ENCODE data around the gene CFAP77. TPM values are rescaled to one million over a fixed set of nuclear protein-coding genes. Genes with fewer than 3 reads are reported as not detected.
"Not testable (repeated sequence)": the region's sequence is repeated elsewhere in the genome, so short reads cannot be mapped to it uniquely, and the experiment has no call there.

Gene CFAP77
- total and polyA plus RNA-seq, 7 experiments from 2014 or later: not detected

GRCh38 chr9:132564526-132564925, 154.5 kb downstream of the CFAP77 start:
- Histone ChIP-seq H3K4me1 (ENCODE audit: control insufficient read depth in 2 of 2, insufficient read depth in 2 of 2, low read length in 2 of 2) (no peaks in the 10 kb centered on the region), H3K36me3 (ENCODE audit: control insufficient read depth in 2 of 3, insufficient read depth in 3 of 3, low read length in 3 of 3) (no peaks in the 10 kb centered on the region), H3K4me3 (ENCODE audit: low read length) (no peak overlapping the region), H3K27ac (ENCODE audit: low read depth, low read length) (no peak overlapping the region), H3K27me3 (ENCODE audit: control insufficient read depth in 2 of 2, insufficient read depth in 2 of 2, low read length in 2 of 2) (no peaks in the 10 kb centered on the region), H3K9me3 (ENCODE audit: control insufficient read depth in 2 of 3, low read length in 3 of 3) (peaks cover 0 to under 1% (median 0%) of the 10 kb centered on the region in 3 experiments)
- Mint-ChIP-seq H3K27ac (no peak overlapping the region), H3K4me3 (no peak overlapping the region), H3K36me3 (peaks cover 0 to 13% (median 2%) of the 10 kb centered on the region in 5 donors), H3K9me3 (peaks cover 0 to 5% (median 2%) of the 10 kb centered on the region in 11 donors), H3K27me3 (peaks cover 14 to 29% (median 20%) of the 10 kb centered on the region in 5 donors), H3K4me1 (no peaks in the 10 kb centered on the region)
- intact Hi-C loops (cut with micrococcal nuclease): no loop called here
- DNase-seq (no peak), ATAC-seq (no peak)
- ChIA-PET POLR2A (no interaction called here), CTCF (interaction anchor here (0.9 kb wide), 1 partner anchor 56 kb away, joined by 3 read pairs; no protein-coding TSS in a partner anchor)

GRCh38 chr9:132568787-132569186, 158.8 kb downstream of the CFAP77 start:
- H3K4me1 Mint-ChIP-seq; H3K9me3 Mint-ChIP-seq; H3K27me3 ChIP-seq (ENCODE audit: control insufficient read depth in 2 of 2, insufficient read depth in 2 of 2, low read length in 2 of 2); CTCF ChIA-PET; H3K27ac ChIP-seq (ENCODE audit: low read depth, low read length); H3K9me3 ChIP-seq (ENCODE audit: control insufficient read depth in 2 of 3, low read length in 3 of 3); H3K36me3 ChIP-seq (ENCODE audit: control insufficient read depth in 2 of 3, insufficient read depth in 3 of 3, low read length in 3 of 3); H3K4me3 Mint-ChIP-seq; H3K27ac Mint-ChIP-seq; POLR2A ChIA-PET; H3K4me3 ChIP-seq (ENCODE audit: low read length); ATAC-seq; intact Hi-C loops (cut with micrococcal nuclease); DNase-seq; H3K4me1 ChIP-seq (ENCODE audit: control insufficient read depth in 2 of 2, insufficient read depth in 2 of 2, low read length in 2 of 2): not testable (repeated sequence)
- Mint-ChIP-seq H3K36me3 (peaks cover 0 to 11% (median 0%) of the 10 kb centered on the region in 5 donors), H3K27me3 (peaks cover 10 to 24% (median 20%) of the 10 kb centered on the region in 5 donors)

- ChIA-PET CTCF (interaction anchor here (0.7 kb wide), 1 partner anchor 9 kb away, joined by 3 read pairs; no protein-coding TSS in a partner anchor), POLR2A (no interaction called here)
- H3K27me3 ChIP-seq (ENCODE audit: control insufficient read depth in 2 of 2, insufficient read depth in 2 of 2, low read length in 2 of 2): peaks cover 0 to 8% of the 10 kb centered on the region in 2 donors
These were observed 162.0 kb downstream of the CFAP77 start for GRCh38 chr9:132571806-132572600.

GRCh38 chr9:132572921-132573320, 162.9 kb downstream of the CFAP77 start:
- H3K4me1 Mint-ChIP-seq: peaks cover 0 to 2% (median 0%) of the 10 kb centered on the region in 7 donors
- no peak for DNase-seq
- Histone ChIP-seq H3K9me3 (ENCODE audit: control insufficient read depth in 2 of 3, low read length in 3 of 3) (no peaks in the 10 kb centered on the region), H3K4me1 (ENCODE audit: control insufficient read depth in 2 of 2, insufficient read depth in 2 of 2, low read length in 2 of 2) (no peaks in the 10 kb centered on the region), H3K27me3 (ENCODE audit: control insufficient read depth in 2 of 2, insufficient read depth in 2 of 2, low read length in 2 of 2) (peaks cover 0 to 15% of the 10 kb centered on the region in 2 donors), H3K27ac (ENCODE audit: low read depth, low read length) (no peak overlapping the region), H3K36me3 (ENCODE audit: control insufficient read depth in 2 of 3, insufficient read depth in 3 of 3, low read length in 3 of 3) (no peaks in the 10 kb centered on the region), H3K4me3 (ENCODE audit: low read length) (no peak overlapping the region)
- no peak for ATAC-seq
- H3K4me3 Mint-ChIP-seq: no peak overlapping the region
- peaks cover 0 to 1% (median 0%) of the 10 kb centered on the region in 11 donors for H3K9me3 Mint-ChIP-seq
- POLR2A ChIA-PET: no interaction called here
- CTCF ChIA-PET: no interaction called here
- H3K27ac Mint-ChIP-seq: no peak overlapping the region
- intact Hi-C loops (cut with micrococcal nuclease): no loop called here
- H3K27me3 Mint-ChIP-seq: peaks cover 32 to 52% (median 43%) of the 10 kb centered on the region in 5 donors
- H3K36me3 Mint-ChIP-seq: peaks cover 0 to 9% (median 1%) of the 10 kb centered on the region in 5 donors

More at GRCh38 chr9:132571806-132572600, 162.0 kb downstream of the CFAP77 start:
- peaks cover 0 to 12% (median 9%) of the 10 kb centered on the region in 5 donors for H3K36me3 Mint-ChIP-seq
- Histone ChIP-seq H3K27ac (ENCODE audit: low read depth, low read length) (no peak overlapping the region), H3K4me1 (ENCODE audit: control insufficient read depth in 2 of 2, insufficient read depth in 2 of 2, low read length in 2 of 2) (no peaks in the 10 kb centered on the region), H3K36me3 (ENCODE audit: control insufficient read depth in 2 of 3, insufficient read depth in 3 of 3, low read length in 3 of 3) (no peaks in the 10 kb centered on the region), H3K4me3 (ENCODE audit: low read length) (no peak overlapping the region), H3K9me3 (ENCODE audit: control insufficient read depth in 2 of 3, low read length in 3 of 3) (no peaks in the 10 kb centered on the region)
- H3K27ac Mint-ChIP-seq: no peak overlapping the region
- H3K9me3 Mint-ChIP-seq: peaks cover 0 to 2% (median 0%) of the 10 kb centered on the region in 11 donors
- intact Hi-C loops (cut with micrococcal nuclease): no loop called here
- no peak overlapping the region for H3K4me3 Mint-ChIP-seq
- DNase-seq (no peak), ATAC-seq (no peak)
- H3K27me3 Mint-ChIP-seq: peaks cover 23 to 43% (median 36%) of the 10 kb centered on the region in 5 donors
- H3K4me1 Mint-ChIP-seq: peaks cover 0 to 2% (median 0%) of the 10 kb centered on the region in 7 donors

GRCh38 chr9:132575005-132575609, 165.1 kb downstream of the CFAP77 start:
- H3K9me3 ChIP-seq (ENCODE audit: control insufficient read depth in 2 of 3, low read length in 3 of 3): no peaks in the 10 kb centered on the region
- no peak overlapping the region for H3K4me3 ChIP-seq (ENCODE audit: low read length)
- H3K27ac Mint-ChIP-seq: no peak overlapping the region
- H3K4me3 Mint-ChIP-seq: no peak overlapping the region
- H3K36me3 ChIP-seq (ENCODE audit: control insufficient read depth in 2 of 3, insufficient read depth in 3 of 3, low read length in 3 of 3): no peaks in the 10 kb centered on the region
- H3K27ac ChIP-seq (ENCODE audit: low read depth, low read length): no peak overlapping the region
- ChIA-PET POLR2A (no interaction called here), CTCF (no interaction called here)
- H3K36me3 Mint-ChIP-seq: peaks cover 0 to 9% (median 0%) of the 10 kb centered on the region in 5 donors
- H3K9me3 Mint-ChIP-seq: peaks cover 0 to 2% (median 0%) of the 10 kb centered on the region in 11 donors
- intact Hi-C loops (cut with micrococcal nuclease): loop anchor here in 1 of 2 donors (1.0 to 5.0 kb wide), 2 partner anchors 68 to 164 kb away; no protein-coding TSS in a partner anchor
- no peaks in the 10 kb centered on the region for H3K4me1 ChIP-seq (ENCODE audit: control insufficient read depth in 2 of 2, insufficient read depth in 2 of 2, low read length in 2 of 2)
- H3K27me3 ChIP-seq (ENCODE audit: control insufficient read depth in 2 of 2, insufficient read depth in 2 of 2, low read length in 2 of 2): peaks cover 0 to 33% of the 10 kb centered on the region in 2 donors
- ATAC-seq (peak; percentile 48), DNase-seq (peak in 2 of 9 donors; percentile 20 to 53)
- H3K27me3 Mint-ChIP-seq: peaks cover 52 to 69% (median 58%) of the 10 kb centered on the region in 5 donors
- peaks cover 0 to 2% (median 0%) of the 10 kb centered on the region in 7 donors for H3K4me1 Mint-ChIP-seq

GRCh38 chr9:132575811-132576210, 165.8 kb downstream of the CFAP77 start:
- ChIA-PET POLR2A (no interaction called here), CTCF (no interaction called here)
- H3K27me3 ChIP-seq (ENCODE audit: control insufficient read depth in 2 of 2, insufficient read depth in 2 of 2, low read length in 2 of 2): peaks cover 0 to 34% of the 10 kb centered on the region in 2 donors
- Mint-ChIP-seq H3K27ac (peak overlapping the region in 1 of 9 donors; percentile 15), H3K9me3 (peaks cover 0 to 2% (median 0%) of the 10 kb centered on the region in 11 donors), H3K4me3 (no peak overlapping the region), H3K27me3 (peaks cover 55 to 69% (median 60%) of the 10 kb centered on the region in 5 donors), H3K36me3 (peaks cover 0 to 9% (median 0%) of the 10 kb centered on the region in 5 donors), H3K4me1 (peaks cover 0 to 2% (median 0%) of the 10 kb centered on the region in 7 donors)
- ATAC-seq (no peak), DNase-seq (no peak)
- no peak overlapping the region for H3K4me3 ChIP-seq (ENCODE audit: low read length)
- H3K27ac ChIP-seq (ENCODE audit: low read depth, low read length): no peak overlapping the region
- intact Hi-C loops (cut with micrococcal nuclease): loop anchor here in 1 of 2 donors (1.0 to 5.0 kb wide), 2 partner anchors 69 to 165 kb away; no protein-coding TSS in a partner anchor
- H3K9me3 ChIP-seq (ENCODE audit: control insufficient read depth in 2 of 3, low read length in 3 of 3): no peaks in the 10 kb centered on the region
- no peaks in the 10 kb centered on the region for H3K36me3 ChIP-seq (ENCODE audit: control insufficient read depth in 2 of 3, insufficient read depth in 3 of 3, low read length in 3 of 3)
- no peaks in the 10 kb centered on the region for H3K4me1 ChIP-seq (ENCODE audit: control insufficient read depth in 2 of 2, insufficient read depth in 2 of 2, low read length in 2 of 2)

All from naive thymus-derived CD4-positive, alpha-beta T cell (primary cell).